HEK293 (cell line): ENCODE measurements around the gene UBE4B.

ENCODE experiments used
- AEBP2 ChIP-seq: fragments of 450-650 bp; formaldehyde crosslinking; IDR thresholded peaks from 2 replicates; pipeline ENCODE4 v1.5.1; 2016; ENCODE audit warnings: missing biosample characterization, missing genetic modification characterization, borderline replicate concordance
- KLF16 ChIP-seq: fragments of 450-650 bp; formaldehyde crosslinking; IDR thresholded peaks from 2 replicates; pipeline ENCODE4 v1.5.1; 2017; ENCODE audit warnings: missing biosample characterization, missing genetic modification characterization
- KLF9 ChIP-seq: fragments of 450-650 bp; formaldehyde crosslinking; IDR thresholded peaks from 2 replicates; pipeline ENCODE4 v1.5.1; 2016; ENCODE audit warnings: missing biosample characterization, missing genetic modification characterization, low read depth
- PRDM1 ChIP-seq: fragments of 450-650 bp; formaldehyde crosslinking; IDR thresholded peaks from 2 replicates; pipeline ENCODE4; 2016; ENCODE audit warnings: missing biosample characterization, missing genetic modification characterization
- SALL2 ChIP-seq: fragments of 450-650 bp; formaldehyde crosslinking; IDR thresholded peaks from 2 replicates; pipeline ENCODE4 v1.5.0; 2017; ENCODE audit warnings: missing biosample characterization, mild to moderate bottlenecking, missing genetic modification characterization, borderline replicate concordance
- ZFHX2 ChIP-seq: fragments of 450-650 bp; formaldehyde crosslinking; conservative IDR thresholded peaks from 2 replicates; pipeline ENCODE4 v1.5.1; 2016; ENCODE audit warnings: missing biosample characterization, missing genetic modification characterization
- ZNF10 ChIP-seq: fragments of 450-650 bp; formaldehyde crosslinking; IDR thresholded peaks from 2 replicates; pipeline ENCODE4 v1.5.1; 2017; ENCODE audit warnings: missing biosample characterization, missing genetic modification characterization
- ZNF133 ChIP-seq: fragments of 450-650 bp; formaldehyde crosslinking; IDR thresholded peaks from 2 replicates; pipeline ENCODE4 v1.5.1; 2016; ENCODE audit warnings: missing biosample characterization, missing genetic modification characterization
- ZNF157 ChIP-seq: fragments of 450-650 bp; formaldehyde crosslinking; IDR thresholded peaks from 2 replicates; pipeline ENCODE4 v1.5.1; 2016; ENCODE audit warnings: missing biosample characterization, missing genetic modification characterization
- ZNF23 ChIP-seq: fragments of 450-650 bp; formaldehyde crosslinking; IDR thresholded peaks from 2 replicates; pipeline ENCODE4 v1.5.1; 2016; ENCODE audit warnings: missing biosample characterization, missing genetic modification characterization, borderline replicate concordance
- ZNF354C ChIP-seq: fragments of 450-650 bp; formaldehyde crosslinking; IDR thresholded peaks from 2 replicates; pipeline ENCODE4 v1.5.1; 2016; ENCODE audit warnings: missing biosample characterization, missing genetic modification characterization, low read depth, borderline replicate concordance
- ZNF426 ChIP-seq: fragments of 450-650 bp; formaldehyde crosslinking; IDR thresholded peaks from 2 replicates; pipeline ENCODE4 v1.5.1; 2017; ENCODE audit warnings: missing biosample characterization, missing genetic modification characterization, mild to moderate bottlenecking, inconsistent platforms, moderate library complexity
- ZNF513 ChIP-seq: fragments of 450-650 bp; IDR thresholded peaks from 2 replicates; pipeline ENCODE4 v1.5.1; 2018; ENCODE audit warnings: missing biosample characterization, missing genetic modification characterization
- ZNF529 ChIP-seq: fragments of 450-650 bp; formaldehyde crosslinking; IDR thresholded peaks from 2 replicates; pipeline ENCODE4 v1.5.1; 2017; ENCODE audit warnings: missing genetic modification characterization, missing biosample characterization; ENCODE audit not compliant: insufficient replicate concordance
- ZNF530 ChIP-seq: fragments of 450-650 bp; formaldehyde crosslinking; IDR thresholded peaks from 2 replicates; pipeline ENCODE4 v1.5.1; 2016; ENCODE audit warnings: low read depth, missing biosample characterization, missing genetic modification characterization
- ZNF548 ChIP-seq: fragments of 450-650 bp; formaldehyde crosslinking; IDR thresholded peaks from 2 replicates; pipeline ENCODE4 v1.5.1; 2016; ENCODE audit warnings: missing biosample characterization, missing genetic modification characterization
- ZNF558 ChIP-seq: fragments of 450-650 bp; formaldehyde crosslinking; IDR thresholded peaks from 2 replicates; pipeline ENCODE4 v1.5.1; 2016; ENCODE audit warnings: missing biosample characterization, missing genetic modification characterization
- ZNF600 ChIP-seq: fragments of 450-650 bp; formaldehyde crosslinking; IDR thresholded peaks from 2 replicates; pipeline ENCODE4 v1.5.1; 2016; ENCODE audit warnings: missing biosample characterization, missing genetic modification characterization
- ZNF626 ChIP-seq: fragments of 450-650 bp; sonication (Bioruptor Pico); formaldehyde crosslinking; IDR thresholded peaks from 2 replicates; pipeline ENCODE4 v1.5.1; 2018; ENCODE audit warnings: missing biosample characterization, missing genetic modification characterization, inconsistent platforms
- ZNF645 ChIP-seq: fragments of 450-650 bp; formaldehyde crosslinking; IDR thresholded peaks from 2 replicates; pipeline ENCODE4; 2016; ENCODE audit warnings: missing biosample characterization, missing genetic modification characterization
- ZSCAN4 ChIP-seq: fragments of 450-650 bp; formaldehyde crosslinking; IDR thresholded peaks from 2 replicates; pipeline ENCODE4 v1.5.1; 2017; ENCODE audit warnings: missing biosample characterization, missing genetic modification characterization
- ZSCAN5A ChIP-seq: fragments of 450-650 bp; formaldehyde crosslinking; IDR thresholded peaks from 2 replicates; pipeline ENCODE4 v1.5.1; 2016; ENCODE audit warnings: missing biosample characterization, missing genetic modification characterization
- TF ChIP-seq, protein P1 (sequence below): fragments of 450-650 bp; formaldehyde crosslinking; IDR thresholded peaks from 2 replicates; pipeline ENCODE4 v1.5.1; 2016; ENCODE audit warnings: missing biosample characterization, missing genetic modification characterization
- TF ChIP-seq, protein P2 (sequence below): fragments of 450-650 bp; formaldehyde crosslinking; IDR thresholded peaks from 2 replicates; pipeline ENCODE4 v1.5.1; 2016; ENCODE audit warnings: missing biosample characterization, missing genetic modification characterization
- TF ChIP-seq, protein P3 (sequence below): fragments of 450-650 bp; formaldehyde crosslinking; IDR thresholded peaks from 2 replicates; pipeline ENCODE4 v1.5.1; 2016; ENCODE audit warnings: missing biosample characterization, missing genetic modification characterization

Gene UBE4B

DNA sequence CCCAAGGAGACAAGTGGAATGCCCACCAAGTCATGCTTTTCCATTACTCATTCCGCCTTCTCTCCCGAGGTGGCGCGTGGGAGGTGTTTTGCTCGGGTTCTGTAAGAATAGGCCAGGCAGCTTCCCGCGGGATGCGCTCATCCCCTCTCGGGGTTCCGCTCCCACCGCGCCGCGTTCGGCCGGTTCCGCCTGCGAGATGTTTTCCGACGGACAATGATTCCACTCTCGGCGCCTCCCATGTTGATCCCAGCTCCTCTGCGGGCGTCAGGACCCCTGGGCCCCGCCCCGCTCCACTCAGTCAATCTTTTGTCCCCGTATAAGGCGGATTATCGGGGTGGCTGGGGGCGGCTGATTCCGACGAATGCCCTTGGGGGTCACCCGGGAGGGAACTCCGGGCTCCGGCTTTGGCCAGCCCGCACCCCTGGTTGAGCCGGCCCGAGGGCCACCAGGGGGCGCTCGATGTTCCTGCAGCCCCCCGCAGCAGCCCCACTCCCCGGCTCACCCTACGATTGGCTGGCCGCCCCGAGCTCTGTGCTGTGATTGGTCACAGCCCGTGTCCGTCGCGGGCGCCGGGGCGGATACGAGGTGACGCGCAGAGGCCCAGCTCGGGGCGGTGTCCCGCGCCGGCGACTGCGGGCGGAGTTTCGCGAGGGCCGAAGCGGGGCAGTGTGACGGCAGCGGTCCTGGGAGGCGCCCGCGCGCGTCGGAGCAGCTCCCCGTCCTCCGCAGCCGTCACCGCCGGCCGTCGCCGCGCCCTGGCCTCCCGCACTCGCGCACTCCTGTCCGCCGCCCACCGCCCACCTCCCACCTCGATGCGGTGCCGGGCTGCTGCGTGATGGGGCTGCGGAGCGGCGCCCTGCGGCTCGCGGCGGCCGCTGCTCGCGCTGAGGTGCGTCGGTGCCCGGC lies 177.4 kb downstream of the UBE4B start, which contains the start of gene KIF1B (continued):
- TF ChIP-seq ZNF133 (tag by site-specific recombination) (no peak), ZNF558 (tag by site-specific recombination) (peak; percentile 36; the same call in 1 of the 2 replicates), SALL2 (tag by site-specific recombination) (no peak), ZNF626 (no peak; the same call in 1 of the 2 replicates), ZNF530 (tag by site-specific recombination) (no peak), ZNF10 (tag by site-specific recombination) (no peak), ZNF426 (no peak), PRDM1 (tag by site-specific recombination) (no peak), AEBP2 (tag by site-specific recombination) (no peak), ZNF354C (tag by site-specific recombination) (no peak), ZNF600 (tag by site-specific recombination) (peak; percentile 84), ZNF23 (no peak), ZNF157 (tag by site-specific recombination) (no peak), ZNF645 (tag by site-specific recombination) (no peak), ZSCAN4 (tag by site-specific recombination) (no peak), ZNF548 (tag by site-specific recombination) (no peak), ZNF529 (tag by site-specific recombination) (no peak), ZNF513 (no peak), KLF9 (tag by site-specific recombination) (peak; percentile 44; the same call in 1 of the 2 replicates), ZSCAN5A (tag by site-specific recombination) (peak; percentile 52; the same call in 1 of the 2 replicates), ZFHX2 (tag by site-specific recombination) (peak; percentile 91), KLF16 (peak; percentile 75)
- TF ChIP-seq, protein P1, sequence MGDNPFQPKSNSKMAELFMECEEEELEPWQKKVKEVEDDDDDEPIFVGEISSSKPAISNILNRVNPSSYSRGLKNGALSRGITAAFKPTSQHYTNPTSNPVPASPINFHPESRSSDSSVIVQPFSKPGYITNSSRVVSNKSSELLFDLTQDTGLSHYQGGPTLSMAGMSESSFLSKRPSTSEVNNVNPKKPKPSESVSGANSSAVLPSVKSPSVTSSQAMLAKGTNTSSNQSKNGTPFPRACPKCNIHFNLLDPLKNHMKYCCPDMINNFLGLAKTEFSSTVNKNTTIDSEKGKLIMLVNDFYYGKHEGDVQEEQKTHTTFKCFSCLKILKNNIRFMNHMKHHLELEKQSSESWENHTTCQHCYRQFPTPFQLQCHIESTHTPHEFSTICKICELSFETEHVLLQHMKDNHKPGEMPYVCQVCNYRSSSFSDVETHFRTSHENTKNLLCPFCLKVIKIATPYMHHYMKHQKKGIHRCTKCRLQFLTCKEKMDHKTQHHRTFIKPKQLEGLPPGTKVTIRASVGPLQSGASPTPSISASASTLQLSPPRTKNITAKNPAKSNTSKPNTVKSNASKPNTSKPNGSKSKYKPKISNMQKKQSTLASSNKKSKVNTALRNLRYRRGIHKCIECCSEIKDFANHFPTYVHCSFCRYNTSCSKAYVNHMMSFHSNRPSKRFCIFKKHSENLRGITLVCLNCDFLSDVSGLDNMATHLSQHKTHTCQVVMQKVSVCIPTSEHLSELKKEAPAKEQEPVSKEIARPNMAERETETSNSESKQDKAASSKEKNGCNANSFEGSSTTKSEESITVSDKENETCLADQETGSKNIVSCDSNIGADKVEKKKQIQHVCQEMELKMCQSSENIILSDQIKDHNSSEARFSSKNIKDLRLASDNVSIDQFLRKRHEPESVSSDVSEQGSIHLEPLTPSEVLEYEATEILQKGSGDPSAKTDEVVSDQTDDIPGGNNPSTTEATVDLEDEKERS = no peak
- TF ChIP-seq, protein P2, sequence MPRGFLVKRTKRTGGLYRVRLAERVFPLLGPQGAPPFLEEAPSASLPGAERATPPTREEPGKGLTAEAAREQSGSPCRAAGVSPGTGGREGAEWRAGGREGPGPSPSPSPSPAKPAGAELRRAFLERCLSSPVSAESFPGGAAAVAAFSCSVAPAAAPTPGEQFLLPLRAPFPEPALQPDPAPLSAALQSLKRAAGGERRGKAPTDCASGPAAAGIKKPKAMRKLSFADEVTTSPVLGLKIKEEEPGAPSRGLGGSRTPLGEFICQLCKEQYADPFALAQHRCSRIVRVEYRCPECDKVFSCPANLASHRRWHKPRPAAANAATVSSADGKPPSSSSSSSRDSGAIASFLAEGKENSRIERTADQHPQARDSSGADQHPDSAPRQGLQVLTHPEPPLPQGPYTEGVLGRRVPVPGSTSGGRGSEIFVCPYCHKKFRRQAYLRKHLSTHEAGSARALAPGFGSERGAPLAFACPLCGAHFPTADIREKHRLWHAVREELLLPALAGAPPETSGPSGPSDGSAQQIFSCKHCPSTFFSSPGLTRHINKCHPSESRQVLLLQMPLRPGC (tag by site-specific recombination) = peak; percentile 60
- TF ChIP-seq, protein P3, sequence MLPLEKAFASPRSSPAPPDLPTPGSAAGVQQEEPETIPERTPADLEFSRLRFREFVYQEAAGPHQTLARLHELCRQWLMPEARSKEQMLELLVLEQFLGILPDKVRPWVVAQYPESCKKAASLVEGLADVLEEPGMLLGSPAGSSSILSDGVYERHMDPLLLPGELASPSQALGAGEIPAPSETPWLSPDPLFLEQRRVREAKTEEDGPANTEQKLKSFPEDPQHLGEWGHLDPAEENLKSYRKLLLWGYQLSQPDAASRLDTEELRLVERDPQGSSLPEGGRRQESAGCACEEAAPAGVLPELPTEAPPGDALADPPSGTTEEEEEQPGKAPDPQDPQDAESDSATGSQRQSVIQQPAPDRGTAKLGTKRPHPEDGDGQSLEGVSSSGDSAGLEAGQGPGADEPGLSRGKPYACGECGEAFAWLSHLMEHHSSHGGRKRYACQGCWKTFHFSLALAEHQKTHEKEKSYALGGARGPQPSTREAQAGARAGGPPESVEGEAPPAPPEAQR (tag by site-specific recombination) = no peak
